Fibroblast of the aortic adventitia (primary cell): ENCODE results near the gene ADRA2C. TPM values are rescaled to one million over a fixed set of nuclear protein-coding genes. Genes with fewer than 3 reads are reported as not detected.

Experiments used
- DNase-seq: peaks from one replicate; pipeline ENCODE4 v3.0.0-alpha.2; 2010; ENCODE audit warnings: low read depth
- H3K4me3 ChIP-seq: 2 replicates; pipeline ENCODE4 v1.5.1; 2011; ENCODE audit warnings: low read depth, mild to moderate bottlenecking, control low read depth, low read length, moderate library complexity
- CTCF ChIP-seq: IDR thresholded peaks from 2 replicates; pipeline ENCODE4 v1.5.1; 2011; ENCODE audit warnings: mild to moderate bottlenecking, low read length, control low read depth, inconsistent platforms; ENCODE audit not compliant: insufficient read depth
- total RNA-seq: library from RNA; depleted of rRNA; stranded (reverse); fragments of >200 nt; gene quantifications from 2 replicates; pipeline ENCODE4 v1.2.3, GENCODE V29; 2012; ENCODE audit warnings: low replicate concordance

ADRA2C gene
- total RNA-seq, 1 donor, result not detected

GRCh38 chr4:3727847-3728469 lies 38.2 kb upstream of the ADRA2C start:
- DNase-seq, result no peak
- no peak overlapping the region for H3K4me3 ChIP-seq
- TF ChIP-seq CTCF, result no peak

- peak; percentile 58 for DNase-seq
- H3K4me3 ChIP-seq, result no peak overlapping the region
- no peak for TF ChIP-seq CTCF
These were observed 36.9 kb upstream of the ADRA2C start for GRCh38 chr4:3729188-3729881.

GRCh38 chr4:3729882-3730226 lies 36.3 kb upstream of the ADRA2C start:
- no peak overlapping the region for H3K4me3 ChIP-seq
- no peak for TF ChIP-seq CTCF
- DNase-seq, result no peak

- TF ChIP-seq CTCF, result no peak
- H3K4me3 ChIP-seq, result no peak overlapping the region
- no peak for DNase-seq
These were observed 35.6 kb upstream of the ADRA2C start for GRCh38 chr4:3730422-3731190.

DNA sequence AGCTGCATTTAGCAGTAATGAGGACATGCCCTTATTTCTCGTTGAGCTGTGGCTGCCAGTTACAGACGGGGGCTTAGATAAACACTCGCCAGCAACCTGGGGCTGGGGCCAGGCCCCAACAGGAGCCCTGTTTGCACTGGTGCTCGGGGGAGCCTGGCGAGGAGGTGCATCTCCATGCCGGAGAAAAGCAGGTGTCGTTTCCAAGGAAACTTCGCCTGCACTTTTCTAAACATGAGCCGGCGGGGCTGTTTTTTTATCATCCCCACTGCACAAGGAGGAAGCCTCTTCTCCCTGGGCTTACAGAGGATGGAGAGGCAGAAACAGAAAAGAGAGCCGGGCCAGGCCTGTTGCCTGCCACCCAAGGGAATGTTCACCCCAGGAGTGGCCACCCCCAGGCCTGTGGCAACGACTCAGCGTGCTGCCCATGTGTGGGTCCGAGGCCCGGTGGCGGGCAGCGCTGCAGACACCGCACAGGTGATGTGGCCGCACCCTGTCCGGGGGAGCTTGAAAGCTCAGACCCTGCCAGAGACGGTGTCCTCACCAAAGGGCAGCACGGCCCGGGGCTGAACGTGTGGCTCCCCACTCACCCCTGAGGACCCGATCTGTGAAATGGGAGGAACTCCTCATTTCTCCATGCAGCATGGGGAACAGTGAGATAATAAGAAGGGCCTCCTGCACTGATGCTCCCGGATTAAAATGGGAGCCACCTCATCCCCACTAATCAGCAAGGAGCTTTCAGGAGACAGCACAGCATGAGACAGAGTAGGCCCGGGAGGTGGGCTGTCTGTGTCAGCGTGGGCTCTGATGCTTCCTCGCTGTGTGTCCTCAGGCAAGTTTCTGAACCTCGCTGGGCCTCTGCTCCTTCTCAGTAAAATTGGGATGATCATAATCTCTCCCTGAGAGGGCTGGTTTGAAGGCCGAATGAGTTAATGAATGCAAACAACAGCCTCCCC lies 33.8 kb upstream of the ADRA2C start:
- TF ChIP-seq CTCF, result no peak
- no peak for DNase-seq
- H3K4me3 ChIP-seq, result no peak overlapping the region

- no peak overlapping the region for H3K4me3 ChIP-seq
- no peak for TF ChIP-seq CTCF
- DNase-seq, result no peak
These were observed 33.0 kb upstream of the ADRA2C start for GRCh38 chr4:3733195-3733594.
